HEK293T (cell line): ENCODE data around the gene ZCCHC7.

Experiments
- CTCF ChIA-PET: fragments of 350-600 bp; formaldehyde crosslinking; extraction: SDS; loops from one replicate; lab custom pipeline; 2021; ENCODE audit warnings: antibody characterized with exemption, inconsistent platforms; lab: Yijun Ruan, JAX
- POLR2A ChIA-PET: fragments of 350-600 bp; formaldehyde crosslinking; extraction: SDS; loops from one replicate; lab custom pipeline; 2020; ENCODE audit warnings: antibody characterized with exemption, inconsistent platforms; lab: Yijun Ruan, JAX
- DNase-seq: peaks from one replicate; pipeline ENCODE4 v3.0.0; 2012; ENCODE audit warnings: mixed read lengths; ENCODE audit errors: extremely low spot score
- ARNT ChIP-seq: fragments of 450-650 bp; IDR thresholded peaks from 2 replicates; pipeline ENCODE4 v1.6.1; 2017; ENCODE audit warnings: mild to moderate bottlenecking
- BHLHE40 ChIP-seq: fragments of 450-650 bp; IDR thresholded peaks from 2 replicates; pipeline ENCODE4 v1.6.1; 2016; ENCODE audit warnings: mild to moderate bottlenecking, moderate library complexity, borderline replicate concordance
- CTBP1 ChIP-seq: fragments of 450-650 bp; IDR thresholded peaks from 2 replicates; pipeline ENCODE4 v1.6.1; 2016; ENCODE audit warnings: borderline replicate concordance
- ELF4 ChIP-seq: fragments of 450-650 bp; IDR thresholded peaks from 2 replicates; pipeline ENCODE4 v1.6.1; 2017; ENCODE audit warnings: antibody characterized with exemption
- FOXA1 ChIP-seq: fragments of 450-650 bp; IDR thresholded peaks from 2 replicates; pipeline ENCODE4 v1.6.1; 2016; ENCODE audit warnings: mild to moderate bottlenecking
- FOXK2 ChIP-seq: fragments of 450-650 bp; IDR thresholded peaks from 2 replicates; pipeline ENCODE4 v1.6.1; 2016; ENCODE audit warnings: mild to moderate bottlenecking
- FOXM1 ChIP-seq: fragments of 450-650 bp; IDR thresholded peaks from 2 replicates; pipeline ENCODE4 v1.6.1; 2017; ENCODE audit warnings: mild to moderate bottlenecking, borderline replicate concordance
- HDGF ChIP-seq: fragments of 450-650 bp; IDR thresholded peaks from 2 replicates; pipeline ENCODE4 v1.6.1; 2017; ENCODE audit warnings: antibody characterized with exemption, borderline replicate concordance
- L3MBTL2 ChIP-seq: fragments of 450-650 bp; conservative IDR thresholded peaks from 2 replicates; pipeline ENCODE4 v1.6.1; 2016; ENCODE audit warnings: mild to moderate bottlenecking
- LEF1 ChIP-seq: fragments of 450-650 bp; IDR thresholded peaks from 2 replicates; pipeline ENCODE4 v1.6.1; 2017; ENCODE audit warnings: mild to moderate bottlenecking, borderline replicate concordance
- NFRKB ChIP-seq: fragments of 450-650 bp; IDR thresholded peaks from 2 replicates; pipeline ENCODE4 v1.6.1; 2016; ENCODE audit warnings: mild to moderate bottlenecking, moderate library complexity
- SP1 ChIP-seq: fragments of 450-650 bp; IDR thresholded peaks from 2 replicates; pipeline ENCODE4 v1.6.1; 2017
- SUZ12 ChIP-seq: fragments of 450-650 bp; IDR thresholded peaks from 2 replicates; pipeline ENCODE4 v1.6.1; 2016; ENCODE audit warnings: mild to moderate bottlenecking
- TARDBP ChIP-seq: fragments of 450-650 bp; IDR thresholded peaks from 2 replicates; pipeline ENCODE4 v1.6.1; 2016
- ZNF384 ChIP-seq: fragments of 450-650 bp; IDR thresholded peaks from 2 replicates; pipeline ENCODE4 v1.6.1; 2016
- TF ChIP-seq, protein P1 (sequence below): fragments of 450-650 bp; IDR thresholded peaks from 2 replicates; pipeline ENCODE4 v1.6.1; 2016

ZCCHC7 gene

DNA sequence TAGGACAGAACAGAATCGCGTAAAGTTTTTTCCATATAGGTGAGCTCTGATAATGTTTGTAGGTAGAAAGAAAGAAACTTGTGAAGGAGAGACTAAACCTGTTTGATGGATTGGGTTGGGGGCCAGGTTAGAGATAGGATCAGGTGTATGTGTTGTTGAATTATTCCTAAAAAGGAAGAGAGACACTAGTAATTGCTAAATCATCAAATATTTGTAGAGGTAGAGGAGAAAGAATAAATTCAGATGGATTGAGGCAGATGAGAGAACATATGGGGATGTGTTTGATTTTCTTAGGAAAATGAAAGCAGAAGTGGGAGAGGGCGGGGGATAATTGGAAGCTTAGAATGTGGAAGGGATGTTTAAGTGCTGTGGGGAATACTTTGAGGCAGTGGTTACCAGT is 7.7 kb downstream of the ZCCHC7 start:
- no peak for DNase-seq
- ChIA-PET CTCF (no interaction called here), POLR2A (no interaction called here)
- no peak for TF ChIP-seq FOXA1
- no peak for TF ChIP-seq SP1
- no peak for TF ChIP-seq NFRKB
- TF ChIP-seq BHLHE40, result no peak
- no peak for TF ChIP-seq ELF4
- TF ChIP-seq, protein P1, sequence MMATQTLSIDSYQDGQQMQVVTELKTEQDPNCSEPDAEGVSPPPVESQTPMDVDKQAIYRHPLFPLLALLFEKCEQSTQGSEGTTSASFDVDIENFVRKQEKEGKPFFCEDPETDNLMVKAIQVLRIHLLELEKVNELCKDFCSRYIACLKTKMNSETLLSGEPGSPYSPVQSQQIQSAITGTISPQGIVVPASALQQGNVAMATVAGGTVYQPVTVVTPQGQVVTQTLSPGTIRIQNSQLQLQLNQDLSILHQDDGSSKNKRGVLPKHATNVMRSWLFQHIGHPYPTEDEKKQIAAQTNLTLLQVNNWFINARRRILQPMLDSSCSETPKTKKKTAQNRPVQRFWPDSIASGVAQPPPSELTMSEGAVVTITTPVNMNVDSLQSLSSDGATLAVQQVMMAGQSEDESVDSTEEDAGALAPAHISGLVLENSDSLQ, result no peak
- TF ChIP-seq CTBP1, result no peak
- TF ChIP-seq FOXK2, result no peak
- TF ChIP-seq LEF1, result no peak
- no peak for TF ChIP-seq ARNT
- TF ChIP-seq FOXM1, result no peak
- TF ChIP-seq HDGF, result no peak
- TF ChIP-seq SUZ12, result no peak
- no peak for TF ChIP-seq ZNF384
- no peak for TF ChIP-seq TARDBP
- no peak for TF ChIP-seq L3MBTL2

DNA sequence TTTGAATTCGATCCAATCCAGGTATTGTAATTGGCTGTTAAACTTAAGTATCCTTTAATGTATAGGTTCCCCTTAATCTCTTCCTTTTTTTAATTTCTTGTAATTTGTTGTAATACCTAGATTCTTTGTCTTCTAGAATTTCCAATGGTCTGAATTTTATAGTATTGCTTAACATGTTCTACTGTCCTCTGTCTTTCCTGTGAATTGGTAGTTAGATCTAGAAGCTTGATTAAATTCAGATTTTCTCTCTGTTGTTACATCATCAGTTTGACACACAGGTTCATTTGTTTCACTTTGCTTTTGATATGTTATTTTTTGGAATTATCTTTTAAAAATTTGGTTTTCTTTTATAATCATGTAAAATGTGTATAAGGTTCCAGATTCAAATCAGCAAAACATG is 13.8 kb downstream of the ZCCHC7 start:
- no peak for TF ChIP-seq ARNT
- TF ChIP-seq, protein P1, result no peak
- DNase-seq, result no peak
- CTCF ChIA-PET, result no interaction called here
- POLR2A ChIA-PET, result no interaction called here

DNA sequence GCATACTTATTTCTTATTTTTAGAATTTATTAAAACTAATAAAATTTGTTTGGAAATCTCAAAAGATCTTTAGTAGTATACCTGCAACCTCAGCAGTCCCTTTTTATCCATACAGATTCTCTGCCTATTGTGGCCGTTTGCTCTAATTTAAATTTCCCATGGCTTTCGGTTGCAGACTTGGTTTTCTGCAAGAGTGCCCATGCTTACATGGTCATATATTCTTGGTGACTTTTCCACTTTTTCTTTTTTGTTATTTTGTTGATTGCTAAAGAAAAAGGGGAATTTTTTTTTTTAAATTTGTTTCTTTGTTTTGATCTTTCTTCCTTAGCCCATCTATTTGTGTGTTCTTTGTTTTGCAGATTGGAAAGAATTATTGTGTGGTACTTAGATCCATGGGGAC is 20.6 kb downstream of the ZCCHC7 start:
- ChIA-PET POLR2A (no interaction called here), CTCF (no interaction called here)
- DNase-seq, result no peak
- TF ChIP-seq FOXA1 (no peak), ZNF384 (no peak), FOXK2 (no peak), ARNT (no peak)

DNA sequence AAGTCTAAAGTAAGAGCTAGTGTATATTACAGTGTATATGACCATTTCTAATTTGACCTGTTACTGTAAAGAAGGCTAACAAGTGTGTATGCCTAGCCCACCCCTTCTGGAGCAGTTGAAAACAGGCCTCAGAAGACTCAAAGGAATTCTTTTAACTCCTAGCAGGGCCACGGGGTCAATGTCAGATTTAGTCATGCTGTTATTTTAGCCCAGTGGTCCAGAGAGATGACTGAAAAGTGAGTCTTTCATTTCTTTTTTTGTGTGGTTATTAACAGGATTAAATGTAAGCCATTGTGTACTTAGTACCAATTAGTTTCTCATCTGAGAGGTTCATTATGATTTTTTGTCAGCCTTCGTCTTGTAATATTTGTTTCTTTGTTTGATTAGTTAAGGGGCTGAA is 24.4 kb downstream of the ZCCHC7 start:
- DNase-seq, result no peak
- ChIA-PET CTCF (no interaction called here), POLR2A (no interaction called here)
- TF ChIP-seq L3MBTL2 (no peak), FOXM1 (no peak), SUZ12 (no peak), HDGF (no peak), SP1 (no peak), TARDBP (no peak), BHLHE40 (no peak), CTBP1 (no peak), LEF1 (no peak), ZNF384 (no peak), NFRKB (no peak), FOXA1 (no peak), ELF4 (no peak), ARNT (no peak), FOXK2 (no peak)
- TF ChIP-seq, protein P1, result no peak

DNA sequence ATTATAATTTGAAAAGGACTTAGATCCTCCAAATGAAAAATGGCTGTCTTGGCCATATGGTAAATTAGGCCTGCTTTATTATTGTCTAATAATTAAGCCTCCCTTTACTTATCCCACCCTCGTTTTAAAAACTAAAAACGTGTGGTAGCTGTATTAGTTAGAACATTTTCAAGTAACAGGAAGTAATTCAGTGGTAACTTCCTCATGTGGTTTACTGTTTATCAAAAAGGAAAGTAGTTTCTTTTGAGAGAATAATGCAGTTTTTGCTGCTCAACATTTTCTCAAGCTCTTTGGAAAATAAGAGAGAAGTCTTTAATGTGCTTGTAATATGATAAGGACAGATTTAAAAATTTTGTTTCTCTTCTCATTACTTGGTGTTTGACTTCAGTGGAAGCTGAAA is 26.0 kb downstream of the ZCCHC7 start:
- POLR2A ChIA-PET, result no interaction called here
- no peak for DNase-seq
- TF ChIP-seq, protein P1, result no peak
- TF ChIP-seq TARDBP (no peak), FOXK2 (no peak), LEF1 (no peak), CTBP1 (no peak), HDGF (no peak), ARNT (no peak), ZNF384 (no peak), BHLHE40 (no peak), FOXA1 (no peak), L3MBTL2 (no peak), SP1 (no peak), NFRKB (no peak), FOXM1 (no peak), ELF4 (no peak), SUZ12 (no peak)
- CTCF ChIA-PET, result no interaction called here

DNA sequence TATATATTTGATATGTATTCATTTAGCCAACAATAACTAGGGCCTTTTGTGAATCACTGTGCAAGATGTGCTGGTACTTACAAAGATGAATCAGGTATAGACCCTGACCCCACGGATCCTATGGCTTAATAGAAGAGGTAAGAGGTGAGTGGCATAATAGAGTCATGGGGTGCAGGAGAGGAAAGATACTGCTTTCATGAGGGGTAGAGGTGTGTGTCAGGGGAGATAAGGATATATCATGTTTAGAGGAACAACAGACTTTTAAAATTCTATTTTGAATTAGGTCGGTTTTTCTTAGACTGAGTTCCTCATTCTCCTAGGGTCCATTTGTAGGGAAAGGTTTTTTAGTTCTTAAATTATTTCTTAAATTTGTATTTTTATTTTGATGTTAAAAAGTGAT is 27.8 kb downstream of the ZCCHC7 start:
- no peak for DNase-seq
- CTCF ChIA-PET, result no interaction called here
- TF ChIP-seq FOXM1 (no peak), LEF1 (no peak), FOXA1 (no peak), L3MBTL2 (no peak), FOXK2 (no peak), CTBP1 (no peak), ELF4 (no peak), SP1 (no peak), ZNF384 (no peak), BHLHE40 (no peak), HDGF (no peak), TARDBP (no peak), NFRKB (no peak), ARNT (no peak), SUZ12 (no peak)
- TF ChIP-seq, protein P1, result no peak
- POLR2A ChIA-PET, result no interaction called here
